Kidney (tissue), 14 donors: ENCODE results near the gene DYNC1LI1. TPM values are rescaled to one million over a fixed set of nuclear protein-coding genes. Genes with fewer than 3 reads are reported as not detected.

ENCODE experiments used
- DNase-seq, 5 donors: peaks; one replicate each; pipeline ENCODE4 v3.0.0-alpha.2; 2013 to 2020
- FAIRE-seq: peaks from 2 replicates; lab custom pipeline; 2012; peaks lifted over from hg19 to GRCh38; lab: Jason Lieb, UNC
- H3K27ac ChIP-seq, 2 donors: one replicate each; pipeline ENCODE4 v1.7.0; 2013; ENCODE audit warnings: low read depth in 2 of 2, low read length in 2 of 2, inconsistent platforms in 1 of 2
- H3K27me3 ChIP-seq: one replicate; pipeline ENCODE4 v1.7.1; 2013; ENCODE audit warnings: low read length, inconsistent platforms; ENCODE audit not compliant: control insufficient read depth, insufficient read depth
- H3K36me3 ChIP-seq, 3 donors: one replicate each; pipeline versions ENCODE4 v1.7.0 to v1.7.1; 2013; ENCODE audit warnings: low read length in 3 of 3, control low read depth in 1 of 3, inconsistent platforms in 1 of 3; ENCODE audit not compliant: insufficient read depth in 3 of 3, control insufficient read depth in 2 of 3
- H3K4me1 ChIP-seq, 3 donors: one replicate each; pipeline versions ENCODE4 v1.7.0 to v1.7.1; 2013; ENCODE audit warnings: low read length in 3 of 3, inconsistent platforms in 1 of 3, low read depth in 1 of 3; ENCODE audit not compliant: control insufficient read depth in 2 of 3, insufficient read depth in 2 of 3
- H3K4me3 ChIP-seq, 3 donors: one replicate each; pipeline versions ENCODE4 v1.7.0 to v1.8.1; 2013; ENCODE audit warnings: low read length in 3 of 3, control low read depth in 1 of 3, inconsistent platforms in 1 of 3
- H3K9ac ChIP-seq, 3 donors: one replicate each; pipeline versions ENCODE4 v1.7.0 to v1.7.1; 2013; ENCODE audit warnings: low read length in 3 of 3, control low read depth in 1 of 3, inconsistent platforms in 1 of 3
- H3K9me3 ChIP-seq, 3 donors: one replicate each; pipeline versions ENCODE4 v1.7.0 to v1.7.1; 2013; ENCODE audit warnings: low read length in 3 of 3, control low read depth in 1 of 3, inconsistent platforms in 1 of 3; ENCODE audit not compliant: control insufficient read depth in 2 of 3, insufficient read depth in 1 of 3
- intact Hi-C: fragments of 100-400 bp; cut with DNase I; formaldehyde crosslinking; loops from one replicate; pipeline ENCODE4 v1.11.1; 2022
- polyA plus RNA-seq: library from polyadenylated mRNA; stranded (reverse); fragments of 350-450 nt; fragmentation: Illumina TruSeq; extraction: RNeasy Lipid Tissue Mini Kit (QIAGEN cat#74804); gene quantifications from one replicate; pipeline ENCODE4 v1.2.3, GENCODE V29; 2014; ENCODE audit warnings: low read depth, low replicate concordance; ENCODE audit not compliant: insufficient read depth
- total RNA-seq: library from RNA; stranded (reverse); fragmentation: NEBNext Ultra II Directional; extraction: Animal tissue kit (Norgen Biotek cat#: 25700); gene quantifications from one replicate; pipeline ENCODE4 v1.2.1, GENCODE V29; 2021
- TF ChIP-seq, protein P1 (sequence below): IDR thresholded peaks from 3 replicates; pipeline ENCODE4 v1.5.1; 2012; ENCODE audit warnings: mild to moderate bottlenecking, moderate library complexity, borderline replicate concordance; ENCODE audit not compliant: insufficient read depth; ENCODE audit errors: extremely low read depth
- donor health status: control.
- donor health status: control.
- donor health status: control.
- donor health status: control.
- donor health status: control.
- donor health status: DM: yes; HTN: yes; CAD: no.
- donor health status: Normal renal cell carcinoma (clear cell type).

The DYNC1LI1 gene
- total and polyA plus RNA-seq, 2 donors from 2014 or later, result 24.3 to 28.2 TPM

GRCh38 chr3:32577174-32577573, 6.5 kb upstream of the DYNC1LI1 start:
- FAIRE-seq (no peak), DNase-seq (peak in 1 of 5 donors; percentile 24)
- no peaks in the 10 kb centered on the region for H3K4me1 ChIP-seq
- no peaks in the 10 kb centered on the region for H3K27me3 ChIP-seq
- intact Hi-C loops, result no loop called here
- H3K27ac ChIP-seq, result no peak overlapping the region
- no peak overlapping the region for H3K4me3 ChIP-seq
- H3K36me3 ChIP-seq, result no peaks in the 10 kb centered on the region
- H3K9ac ChIP-seq, result no peak overlapping the region
- TF ChIP-seq, protein P1, sequence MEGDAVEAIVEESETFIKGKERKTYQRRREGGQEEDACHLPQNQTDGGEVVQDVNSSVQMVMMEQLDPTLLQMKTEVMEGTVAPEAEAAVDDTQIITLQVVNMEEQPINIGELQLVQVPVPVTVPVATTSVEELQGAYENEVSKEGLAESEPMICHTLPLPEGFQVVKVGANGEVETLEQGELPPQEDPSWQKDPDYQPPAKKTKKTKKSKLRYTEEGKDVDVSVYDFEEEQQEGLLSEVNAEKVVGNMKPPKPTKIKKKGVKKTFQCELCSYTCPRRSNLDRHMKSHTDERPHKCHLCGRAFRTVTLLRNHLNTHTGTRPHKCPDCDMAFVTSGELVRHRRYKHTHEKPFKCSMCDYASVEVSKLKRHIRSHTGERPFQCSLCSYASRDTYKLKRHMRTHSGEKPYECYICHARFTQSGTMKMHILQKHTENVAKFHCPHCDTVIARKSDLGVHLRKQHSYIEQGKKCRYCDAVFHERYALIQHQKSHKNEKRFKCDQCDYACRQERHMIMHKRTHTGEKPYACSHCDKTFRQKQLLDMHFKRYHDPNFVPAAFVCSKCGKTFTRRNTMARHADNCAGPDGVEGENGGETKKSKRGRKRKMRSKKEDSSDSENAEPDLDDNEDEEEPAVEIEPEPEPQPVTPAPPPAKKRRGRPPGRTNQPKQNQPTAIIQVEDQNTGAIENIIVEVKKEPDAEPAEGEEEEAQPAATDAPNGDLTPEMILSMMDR, result no peak
- H3K9me3 ChIP-seq, result no peaks in the 10 kb centered on the region

DNA sequence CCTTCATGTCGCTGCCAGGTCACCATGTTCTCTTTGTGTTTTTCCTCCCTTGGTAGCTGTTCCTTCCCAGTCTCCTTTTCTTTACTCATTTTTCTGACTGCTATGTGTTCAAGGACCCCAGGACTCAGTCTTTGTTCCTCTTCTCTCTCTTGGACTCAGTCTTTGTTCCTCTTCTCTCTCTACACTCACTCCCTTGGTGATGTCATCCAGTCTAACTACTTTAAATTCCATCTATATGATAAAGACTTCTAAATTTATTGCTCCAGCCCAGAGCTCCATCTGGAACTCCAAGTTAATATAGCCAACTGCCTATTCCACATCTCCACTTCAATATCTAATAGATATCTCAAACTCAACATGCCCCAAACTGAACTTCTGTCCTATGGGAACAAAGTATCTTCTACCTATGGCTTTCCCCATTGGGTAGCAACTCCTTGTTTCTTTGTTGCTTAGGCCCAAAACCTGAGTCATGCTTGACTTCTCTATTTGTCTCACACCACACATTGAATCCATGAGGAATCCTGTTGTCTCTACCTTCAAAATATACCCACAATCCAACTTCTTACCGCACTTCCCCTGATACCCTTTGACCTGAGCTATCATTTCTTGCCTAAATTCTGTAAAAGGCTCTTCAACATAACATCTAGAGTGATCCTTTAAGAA, 4.9 kb upstream of the DYNC1LI1 start:
- Histone ChIP-seq H3K36me3 (no peaks in the 10 kb centered on the region), H3K27me3 (no peaks in the 10 kb centered on the region), H3K9ac (no peak overlapping the region), H3K9me3 (no peaks in the 10 kb centered on the region), H3K4me3 (no peak overlapping the region), H3K4me1 (no peaks in the 10 kb centered on the region), H3K27ac (no peak overlapping the region)
- DNase-seq (no peak), FAIRE-seq (no peak)
- TF ChIP-seq, protein P1, result no peak
- intact Hi-C loops, result no loop called here

GRCh38 chr3:32571192-32571485, 481 bp upstream of the DYNC1LI1 start:
- intact Hi-C loops, result no loop called here
- Histone ChIP-seq H3K4me3 (peak overlapping the region; percentile 50 to 87 (median 86)), H3K27ac (peak overlapping the region; percentile 98 to 99), H3K27me3 (no peaks in the 10 kb centered on the region), H3K9ac (peak overlapping the region; percentile 4 to 79 (median 47)), H3K9me3 (no peaks in the 10 kb centered on the region), H3K4me1 (no peaks in the 10 kb centered on the region), H3K36me3 (no peaks in the 10 kb centered on the region)
- no peak for DNase-seq
- TF ChIP-seq, protein P1, result no peak
- no peak for FAIRE-seq
